Measurements from ENCODE around the gene CTDP1.

Gene CTDP1

GRCh38 chr18:79694895-79695213, 15.3 kb downstream of the CTDP1 start:
- H3K36me3 ChIP-seq = peaks cover 47 to 49% (median 48%) of the 10 kb centered on the region in 3 donors
- H3K4me1 ChIP-seq = no peaks in the 10 kb centered on the region
- TF ChIP-seq CTCF (IDR thresholded peaks at IDR 0.05) = no peak
- no peak overlapping the region for H3K4me3 ChIP-seq
- no peak for DNase-seq
- H3K9me3 ChIP-seq = no peaks in the 10 kb centered on the region
- intact Hi-C loops (cut with DNase I; ENCODE audit: low total_unique reads) = no loop called here
- no peak overlapping the region for H3K27ac ChIP-seq
- no peaks in the 10 kb centered on the region for H3K27me3 ChIP-seq

GRCh38 chr18:79695269-79695668, 15.7 kb downstream of the CTDP1 start:
- intact Hi-C loops (cut with DNase I; ENCODE audit: low total_unique reads) = no loop called here
- TF ChIP-seq CTCF (IDR thresholded peaks at IDR 0.05) = no peak
- Histone ChIP-seq H3K4me3 (no peak overlapping the region), H3K27me3 (no peaks in the 10 kb centered on the region), H3K36me3 (peaks cover 51 to 53% (median 52%) of the 10 kb centered on the region in 3 donors), H3K27ac (no peak overlapping the region), H3K9me3 (no peaks in the 10 kb centered on the region), H3K4me1 (no peaks in the 10 kb centered on the region)
- DNase-seq = no peak

- Histone ChIP-seq H3K27ac (no peak overlapping the region), H3K4me1 (no peaks in the 10 kb centered on the region), H3K27me3 (no peaks in the 10 kb centered on the region), H3K36me3 (peaks cover 58 to 61% (median 61%) of the 10 kb centered on the region in 3 donors), H3K4me3 (no peak overlapping the region), H3K9me3 (no peaks in the 10 kb centered on the region)
- no peak for TF ChIP-seq CTCF (IDR thresholded peaks at IDR 0.05)
- DNase-seq = no peak
- intact Hi-C loops (cut with DNase I; ENCODE audit: low total_unique reads) = no loop called here
Observed at GRCh38 chr18:79695856-79696850, 16.6 kb downstream of the CTDP1 start.

- no peak for DNase-seq
- Histone ChIP-seq H3K36me3 (peaks cover 58 to 64% (median 61%) of the 10 kb centered on the region in 3 donors), H3K27me3 (no peaks in the 10 kb centered on the region), H3K9me3 (no peaks in the 10 kb centered on the region), H3K4me1 (no peaks in the 10 kb centered on the region), H3K27ac (no peak overlapping the region), H3K4me3 (no peak overlapping the region)
- TF ChIP-seq CTCF (IDR thresholded peaks at IDR 0.05) = no peak
- intact Hi-C loops (cut with DNase I; ENCODE audit: low total_unique reads) = no loop called here
Observed at GRCh38 chr18:79697178-79697577, 17.6 kb downstream of the CTDP1 start.

GRCh38 chr18:79697976-79698375, 18.4 kb downstream of the CTDP1 start:
- H3K27me3 ChIP-seq = no peaks in the 10 kb centered on the region
- no peaks in the 10 kb centered on the region for H3K9me3 ChIP-seq
- H3K27ac ChIP-seq = no peak overlapping the region
- H3K36me3 ChIP-seq = peaks cover 58 to 64% (median 61%) of the 10 kb centered on the region in 3 donors
- H3K4me1 ChIP-seq = no peaks in the 10 kb centered on the region
- intact Hi-C loops (cut with DNase I; ENCODE audit: low total_unique reads) = no loop called here
- H3K4me3 ChIP-seq = no peak overlapping the region
- no peak for TF ChIP-seq CTCF (IDR thresholded peaks at IDR 0.05)
- DNase-seq = no peak

Data from tibial artery (tissue), 4 donors.